Left renal pelvis (tissue), 4 donors: ENCODE data around the gene PPIP5K1. TPM values are rescaled to one million over a fixed set of nuclear protein-coding genes. Genes with fewer than 3 reads are reported as not detected.
"Not testable (repeated sequence)": the region's sequence is repeated elsewhere in the genome, so short reads cannot be mapped to it uniquely, and the experiment has no call there.

Experiments used
- DNase-seq, 4 donors: peaks; one replicate each; pipeline ENCODE4 v3.0.0-alpha.2; 2013; ENCODE audit warnings: low read depth in 4 of 4, low spot score in 3 of 4
- polyA plus RNA-seq, 4 donors: library from polyadenylated mRNA; unstranded; fragments of 120-200 nt; gene quantifications; one replicate each; pipeline ENCODE4 v1.2.1, GENCODE V29; 2013; ENCODE audit not compliant: insufficient read length in 4 of 4

The PPIP5K1 gene
- polyA plus RNA-seq: 10 to 100 TPM; 11.4 to 33.2 (median 22.4) TPM

DNA sequence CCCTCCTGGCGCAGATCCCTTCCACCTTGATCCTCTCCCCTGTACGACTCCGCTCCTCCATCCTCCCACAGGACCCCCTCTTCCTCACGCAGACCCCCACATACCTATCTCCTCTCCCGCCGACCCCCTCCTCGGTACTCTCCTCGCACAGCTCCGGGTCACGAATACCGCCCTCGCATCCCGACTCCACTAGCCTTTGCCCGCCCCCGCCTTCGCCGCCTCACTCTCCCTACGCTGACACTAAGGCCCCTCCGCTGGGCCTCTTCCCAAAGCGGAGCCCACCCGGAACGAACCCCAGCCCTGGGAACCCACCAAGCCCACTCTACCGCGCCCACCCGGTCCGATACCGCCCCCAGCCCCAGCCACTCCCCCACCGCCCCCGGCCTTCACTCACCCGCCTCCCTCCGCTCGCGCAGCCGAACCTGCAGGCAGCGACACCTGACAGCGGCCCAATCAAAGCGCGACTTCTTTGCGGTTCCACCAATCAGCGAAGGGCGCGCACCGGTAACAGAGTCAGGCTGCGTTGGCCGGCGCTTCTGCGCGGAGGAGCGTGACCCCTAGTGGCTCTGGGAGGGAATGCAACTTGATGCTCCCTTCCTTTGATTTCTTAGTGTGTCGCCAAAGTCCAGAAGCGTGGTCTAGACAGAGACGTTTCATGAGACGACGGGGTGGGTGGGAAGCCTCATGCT is at the start of gene PPIP5K1:
Gene PPIP5K1, minus strand, starts transcription at position 431 of the 689 bp plus-strand sequence. CDS start 5,704 bp downstream, outside the sequence.
- not testable (repeated sequence) for DNase-seq

DNA sequence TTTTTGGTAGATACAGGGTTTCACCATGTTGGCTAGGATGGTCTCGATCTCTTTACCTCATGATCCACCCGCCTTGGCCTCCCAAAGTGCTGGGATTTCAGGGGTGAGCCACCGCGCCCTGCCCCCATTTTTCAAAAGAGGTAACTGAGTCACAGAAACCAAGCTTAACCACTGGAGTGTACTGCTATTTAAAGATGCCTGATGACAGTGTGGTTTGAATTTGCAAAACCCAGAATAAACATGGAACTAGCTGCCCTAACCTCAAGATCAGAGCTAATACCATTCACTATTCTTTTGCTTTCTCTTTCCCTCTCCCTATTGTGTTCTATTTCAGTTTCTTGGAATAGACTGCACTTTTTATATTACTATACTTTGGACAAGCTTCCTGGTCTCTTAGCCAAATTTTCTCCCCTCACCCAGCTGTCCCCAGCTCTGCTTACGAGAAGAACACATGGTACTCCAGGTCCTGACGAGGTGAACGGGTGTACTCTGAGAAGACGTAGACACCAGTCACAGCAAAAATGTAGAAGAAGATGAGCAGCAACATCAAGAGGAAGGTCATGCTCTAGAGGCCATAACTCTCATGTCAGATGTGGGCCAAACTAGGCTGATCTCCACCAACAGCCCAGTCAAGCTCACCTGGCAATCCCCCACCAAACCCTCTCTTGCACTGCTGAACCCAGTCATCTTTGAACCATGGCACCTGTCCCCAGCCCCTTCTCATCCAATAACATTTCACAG is 48.6 kb upstream of the PPIP5K1 start:
- not testable (repeated sequence) for DNase-seq

DNA sequence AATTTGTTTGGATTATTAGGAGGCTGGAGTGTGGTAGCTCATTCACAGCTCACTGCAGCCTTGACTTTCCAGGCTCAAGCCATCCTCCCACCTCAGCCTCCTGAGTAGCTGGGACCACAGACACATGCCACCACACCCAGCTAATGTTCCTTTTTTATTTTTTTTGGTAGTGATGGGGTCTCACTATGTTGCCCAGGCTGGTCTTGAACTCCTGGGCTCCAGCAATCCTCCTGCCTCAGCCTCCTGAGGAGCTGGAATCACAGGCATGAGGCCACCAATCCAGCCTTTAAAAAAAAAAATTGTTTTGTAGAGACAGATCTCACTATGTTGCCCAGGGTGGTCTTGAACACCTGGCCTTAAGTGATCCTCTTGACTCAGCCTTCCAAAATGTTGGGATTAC is 36.9 kb upstream of the PPIP5K1 start:
- DNase-seq: not testable (repeated sequence)

DNA sequence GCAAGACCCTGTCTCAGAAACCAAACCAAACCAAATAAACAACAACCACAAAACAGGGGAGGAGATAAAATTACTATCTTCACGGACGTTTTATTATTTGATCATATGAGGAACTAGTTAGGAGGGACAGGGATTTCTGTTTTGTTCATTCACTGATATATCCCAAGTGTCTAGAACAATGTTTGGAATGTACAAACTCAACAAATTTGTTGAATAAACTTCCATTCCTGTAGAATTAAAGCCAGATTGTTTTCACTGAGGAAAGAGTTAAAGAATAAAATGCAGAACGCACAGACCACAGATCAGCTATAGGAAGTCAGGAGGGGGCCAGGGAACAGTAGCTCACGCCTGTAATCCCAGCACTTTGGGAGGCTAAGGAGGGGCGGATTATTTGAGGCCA is 35.1 kb upstream of the PPIP5K1 start:
- DNase-seq: no peak

DNA sequence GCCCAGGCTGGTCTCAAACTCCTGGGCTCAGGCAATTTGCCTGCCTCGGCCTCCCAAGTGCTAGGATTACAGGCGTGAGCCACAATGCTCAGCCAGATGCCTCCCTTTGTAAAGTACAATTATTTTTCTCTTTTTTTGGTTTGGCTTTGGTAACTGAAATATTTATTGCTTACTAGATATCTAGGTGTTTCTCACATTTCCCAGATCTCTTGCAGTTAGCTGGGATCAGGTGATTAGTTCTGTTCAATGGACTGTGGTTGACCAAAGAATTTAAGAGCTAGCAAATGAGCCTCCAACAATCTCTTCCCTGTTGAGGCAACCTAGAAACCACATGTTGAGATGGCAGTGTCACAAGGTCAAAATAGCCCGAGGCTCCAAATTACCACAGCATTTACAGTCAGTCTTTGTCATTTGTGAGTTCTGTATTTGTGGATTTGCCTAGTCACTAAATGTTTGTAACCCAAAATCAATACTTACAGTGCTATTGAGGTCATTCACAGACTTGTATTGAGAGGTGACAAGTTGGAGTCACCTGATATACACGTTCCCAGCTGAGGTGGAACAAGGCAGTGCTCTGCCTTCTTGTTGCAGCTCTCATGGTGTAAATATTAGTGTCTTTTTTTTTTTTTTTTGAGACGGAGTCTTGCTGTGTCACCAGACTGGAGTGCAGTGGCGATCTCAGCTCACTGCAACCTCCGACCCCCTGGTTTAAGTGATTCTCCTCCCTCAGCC is 32.2 kb upstream of the PPIP5K1 start:
- not testable (repeated sequence) for DNase-seq

DNA sequence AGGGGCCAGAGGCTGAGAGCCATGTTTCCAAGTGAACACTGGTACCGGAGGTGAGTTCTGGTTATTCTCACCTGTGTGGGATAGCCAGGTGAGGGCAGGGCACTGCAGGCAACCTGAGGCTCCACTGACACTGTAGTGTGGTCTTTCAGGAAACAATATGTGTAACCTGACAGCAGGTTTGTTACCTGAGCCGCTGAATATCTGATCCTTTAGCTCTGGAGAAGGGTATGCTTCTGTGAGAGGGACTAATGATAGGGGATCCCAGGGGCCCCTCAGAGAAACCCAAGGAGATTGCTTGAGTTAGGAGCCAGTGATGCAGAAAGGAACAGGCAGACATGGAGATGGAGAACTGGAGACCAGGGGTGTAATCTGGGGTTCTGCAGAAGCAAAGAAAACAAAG is 28.7 kb upstream of the PPIP5K1 start, which contains the start of gene STRC:
Gene STRC, minus strand, starts transcription at position 101 of the 400 bp plus-strand sequence. Its CDS starts 78 bp downstream, at position 23.
- not testable (repeated sequence) for DNase-seq

DNA sequence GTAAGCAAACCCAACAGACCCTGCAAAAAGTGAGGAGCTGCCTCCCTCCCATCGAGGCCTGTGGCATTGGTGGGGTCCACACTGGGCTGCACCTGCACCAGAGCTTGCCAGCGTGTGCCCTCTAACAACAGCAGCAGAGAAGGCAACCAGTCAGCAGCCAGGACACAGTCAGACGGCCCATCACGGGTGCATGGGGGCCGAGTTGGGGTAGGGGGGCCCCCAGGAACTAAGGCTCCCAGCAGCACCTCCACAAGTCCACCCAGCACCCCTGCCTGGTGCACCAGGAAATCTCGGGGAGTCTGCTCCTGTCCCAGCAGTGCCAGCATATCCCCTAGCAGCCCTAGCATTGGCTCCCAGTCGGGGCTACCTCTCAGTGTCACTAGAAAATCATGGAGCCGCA is 27.7 kb upstream of the PPIP5K1 start:
- not testable (repeated sequence) for DNase-seq

DNA sequence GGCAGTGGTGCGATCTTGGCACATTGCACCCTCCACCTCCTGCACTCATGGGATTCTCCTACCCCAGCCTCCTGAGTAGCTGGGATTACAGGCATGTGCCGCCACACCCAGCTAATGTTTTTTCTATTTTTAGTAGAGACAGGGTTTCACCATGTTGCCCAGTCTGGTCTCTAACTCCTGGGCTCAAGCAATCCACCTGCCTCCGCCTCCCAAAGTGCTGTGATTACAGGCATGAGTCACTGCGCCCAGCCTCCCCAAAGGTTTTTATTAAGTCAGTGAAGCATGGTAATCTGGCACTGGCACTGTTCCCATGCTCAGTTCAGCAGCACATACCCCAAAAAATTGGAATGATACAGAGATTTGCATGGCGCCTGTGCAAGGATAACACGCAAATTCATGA is 12.2 kb upstream of the PPIP5K1 start:
- DNase-seq: not testable (repeated sequence)

DNA sequence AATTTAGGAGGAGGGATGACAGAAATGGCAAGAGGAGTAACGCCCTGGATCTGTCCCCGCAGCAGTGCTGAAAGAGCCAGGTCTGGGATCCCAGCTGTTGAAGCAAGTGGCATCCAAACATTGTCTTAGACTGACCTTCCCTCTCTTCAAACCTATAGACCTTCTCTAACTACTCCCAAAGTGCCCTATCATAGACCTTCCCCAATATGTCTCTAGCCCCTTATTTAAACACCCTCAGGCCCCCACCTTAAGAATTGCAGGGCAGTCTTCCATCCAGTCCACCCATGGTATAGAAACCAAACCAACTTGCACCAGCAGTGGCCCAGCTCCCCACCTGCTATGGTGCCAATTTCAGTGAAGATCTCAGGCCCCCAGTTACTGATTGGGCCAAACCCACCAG is 10.2 kb upstream of the PPIP5K1 start:
- DNase-seq: not testable (repeated sequence)

DNA sequence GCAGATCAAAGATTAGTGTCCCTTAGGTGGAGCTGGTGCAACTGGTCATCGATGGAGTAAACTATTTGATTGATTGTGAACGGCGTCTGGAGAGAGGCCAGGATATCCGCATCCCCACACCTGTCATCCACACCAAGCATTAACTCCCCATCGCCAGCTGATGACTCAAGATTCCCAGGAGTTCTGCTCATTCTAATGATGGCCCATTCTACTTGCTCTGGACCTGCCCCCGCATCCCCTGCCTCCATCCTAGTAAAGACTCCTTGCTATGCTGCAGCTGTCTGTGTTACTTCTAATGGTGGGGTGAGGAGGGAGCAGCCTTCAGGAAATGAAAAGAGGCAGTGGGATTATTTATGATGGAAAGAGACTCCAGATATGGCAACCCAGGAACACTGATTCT is 9.1 kb upstream of the PPIP5K1 start:
- not testable (repeated sequence) for DNase-seq

DNA sequence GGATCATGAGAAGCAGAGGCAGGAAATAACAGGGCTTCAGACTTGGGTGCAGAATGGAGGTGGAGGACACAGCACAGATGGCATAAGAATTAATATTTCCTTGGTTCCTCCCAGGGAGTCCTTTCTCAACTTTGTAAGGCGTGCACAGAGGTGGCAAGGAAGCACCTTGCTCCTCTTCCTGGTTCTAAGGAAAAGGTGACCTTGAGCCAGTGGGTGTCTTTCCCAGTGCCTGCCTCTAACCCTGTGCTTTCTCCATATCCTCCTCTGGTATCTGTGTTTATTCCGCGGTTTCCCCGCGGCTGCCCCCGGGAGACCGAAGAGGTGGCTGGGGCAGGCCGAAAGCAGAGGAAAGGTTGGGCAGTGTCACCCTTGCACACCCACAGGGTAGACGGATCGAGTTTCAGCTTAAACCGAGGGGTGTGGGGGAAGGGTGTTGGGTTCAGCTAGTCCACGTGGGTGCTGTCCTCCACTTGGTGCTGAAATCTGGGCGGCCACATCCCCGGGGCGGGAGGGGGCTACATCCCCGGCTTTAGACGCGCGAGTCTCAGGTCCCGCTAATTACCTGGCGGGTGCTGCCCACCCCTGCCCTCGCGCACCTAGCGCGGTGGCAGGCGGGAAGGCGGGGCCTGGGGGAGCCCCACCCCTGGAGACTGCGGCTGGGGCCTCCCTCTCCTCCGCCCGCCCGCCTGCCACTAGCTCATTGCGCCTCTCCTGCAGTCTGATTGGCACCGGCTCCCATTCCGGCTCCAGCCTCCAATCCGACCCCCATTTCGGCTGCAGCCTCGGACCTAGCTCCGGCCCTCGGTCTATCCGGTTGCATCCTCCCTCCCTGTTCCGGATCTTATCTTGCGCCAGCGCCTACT is 3.6 kb upstream of the PPIP5K1 start, which contains the start of gene CKMT1B:
Gene CKMT1B, plus strand, starts transcription at position 700 of the 863 bp plus-strand sequence. CDS start 192 bp downstream, outside the sequence.
- not testable (repeated sequence) for DNase-seq

DNA sequence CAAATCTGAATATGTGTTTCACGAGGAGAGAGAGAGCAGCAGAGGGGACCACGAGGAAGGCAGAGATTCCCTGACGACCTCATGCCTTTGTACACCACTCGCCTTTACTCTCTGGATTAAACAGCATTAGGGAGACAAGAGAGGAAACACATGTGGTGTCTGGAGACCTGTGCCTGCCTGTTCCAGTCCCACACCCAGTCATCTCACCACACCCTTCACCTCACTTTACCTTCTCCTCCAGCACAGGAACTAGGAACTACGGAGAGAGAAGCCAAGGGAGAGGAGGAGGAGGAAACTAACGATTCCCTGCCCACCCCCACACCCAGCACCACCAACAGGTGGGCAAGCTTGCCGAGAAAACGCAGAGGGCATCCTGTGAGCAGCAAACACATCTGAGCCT is 2.8 kb upstream of the PPIP5K1 start:
- DNase-seq: not testable (repeated sequence)

DNA sequence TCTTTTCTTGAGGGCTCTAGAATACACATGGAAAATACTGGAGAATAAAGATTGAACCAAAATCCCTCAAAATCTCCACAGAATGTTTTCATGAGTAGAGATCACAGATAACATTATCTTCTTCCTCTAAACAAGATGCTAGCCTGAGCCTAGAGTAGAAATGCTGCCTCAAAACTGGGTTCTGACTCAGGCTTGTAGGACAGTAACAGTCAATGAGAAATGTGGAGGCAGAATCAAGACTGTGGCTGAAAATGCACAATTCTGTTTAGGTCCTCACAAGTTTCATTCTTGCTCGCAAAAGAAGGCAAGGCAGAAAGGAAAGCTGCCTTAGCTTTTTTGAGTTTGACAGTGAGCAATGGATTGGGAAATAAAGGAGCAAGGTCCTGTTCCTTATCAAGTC is 15.4 kb downstream of the PPIP5K1 start:
- DNase-seq: not testable (repeated sequence)

DNA sequence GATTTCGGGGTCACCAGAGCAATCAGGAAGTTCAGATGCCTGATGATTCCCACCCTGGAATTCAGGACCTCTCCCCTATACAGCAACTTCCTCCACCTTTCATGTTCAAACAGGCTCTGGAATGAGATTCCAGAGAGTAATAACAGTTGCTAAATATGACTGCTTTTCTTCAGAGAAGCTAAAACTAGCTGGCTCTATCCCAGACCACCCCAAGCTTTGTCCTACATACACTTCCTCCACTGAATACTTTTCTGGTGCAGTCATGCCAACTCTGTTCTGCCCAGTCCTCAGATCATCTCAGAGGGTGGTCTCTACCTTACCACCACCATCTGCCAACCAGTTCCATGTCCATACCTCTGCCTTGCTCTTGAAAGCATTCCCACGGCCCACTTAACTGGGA is 23.4 kb downstream of the PPIP5K1 start:
- not testable (repeated sequence) for DNase-seq

DNA sequence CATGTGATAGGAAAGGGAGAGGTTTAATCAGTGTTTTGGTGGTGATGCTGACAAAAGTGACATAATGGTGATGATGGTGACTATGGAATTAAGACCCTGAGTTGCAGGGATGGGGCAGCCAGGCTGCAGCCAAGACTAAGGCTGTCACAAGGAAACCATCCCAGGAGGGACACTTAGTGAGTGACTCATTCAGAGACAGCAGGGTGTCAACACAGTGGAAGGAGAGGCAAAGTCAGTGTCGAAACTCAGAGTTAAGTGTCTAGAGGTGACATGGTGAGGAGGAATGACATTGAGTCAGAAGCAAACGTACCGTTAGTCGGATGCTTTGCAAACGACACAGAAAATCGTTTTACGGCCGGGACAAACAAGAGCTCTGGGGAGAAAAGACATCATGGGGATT is 26.2 kb downstream of the PPIP5K1 start:
- not testable (repeated sequence) for DNase-seq

DNA sequence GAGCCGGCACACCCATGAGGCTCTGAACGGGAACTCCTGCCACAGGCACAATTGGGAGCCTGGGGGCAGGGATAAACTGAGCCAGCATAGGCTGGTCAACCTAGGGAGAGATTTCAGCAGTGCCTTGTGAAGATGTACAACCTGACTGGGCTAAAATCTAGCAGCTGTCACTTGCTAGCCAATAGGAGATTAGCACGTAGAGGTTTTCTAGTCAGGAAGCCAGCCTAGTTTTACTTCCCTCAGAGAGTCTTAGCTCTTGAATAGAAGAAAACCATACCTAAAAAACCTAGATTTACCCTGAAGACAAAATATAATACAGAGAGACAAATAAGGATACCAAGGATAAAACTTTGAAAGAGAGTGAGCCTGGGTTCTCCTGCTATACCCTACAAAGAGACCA is 27.3 kb downstream of the PPIP5K1 start:
- DNase-seq: not testable (repeated sequence)

DNA sequence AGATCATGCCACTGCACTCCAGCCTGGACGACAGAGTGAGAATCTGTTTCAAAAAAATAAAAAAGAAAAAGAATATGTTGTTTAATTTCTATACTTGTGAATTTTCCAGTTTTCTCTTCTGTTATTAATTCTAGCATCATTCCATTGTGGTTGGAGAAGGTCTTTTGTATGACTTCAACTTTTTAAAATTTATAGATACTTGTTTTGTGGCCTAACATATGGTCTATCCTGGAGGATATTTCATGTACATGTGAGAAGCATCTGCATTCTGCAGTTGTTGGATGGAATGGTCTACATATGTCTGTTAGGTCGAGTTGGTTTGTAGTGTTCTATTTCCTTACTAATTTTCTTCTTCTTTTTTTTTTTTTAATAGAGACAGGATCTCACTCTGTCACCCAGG is 37.0 kb downstream of the PPIP5K1 start:
- DNase-seq: no peak

DNA sequence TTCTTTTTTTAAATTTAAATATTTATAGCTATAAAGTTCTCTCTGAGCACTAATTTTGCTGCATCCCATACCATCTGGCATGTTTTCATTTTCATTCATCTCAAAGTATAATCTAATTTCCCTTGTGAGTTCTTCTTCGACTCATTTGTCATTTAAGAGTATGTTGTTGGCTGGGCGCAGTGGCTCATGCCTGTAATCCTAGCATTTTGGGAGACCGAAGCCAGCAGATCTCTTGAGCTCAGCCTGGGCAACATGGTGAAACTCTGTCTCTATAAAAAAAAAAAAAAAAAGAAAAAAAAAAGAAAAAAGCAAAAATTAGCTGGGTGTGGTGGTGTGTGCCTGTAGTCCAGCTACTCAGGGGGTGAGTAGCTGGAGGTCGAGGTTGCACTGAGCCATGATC is 37.8 kb downstream of the PPIP5K1 start:
- DNase-seq: no peak

DNA sequence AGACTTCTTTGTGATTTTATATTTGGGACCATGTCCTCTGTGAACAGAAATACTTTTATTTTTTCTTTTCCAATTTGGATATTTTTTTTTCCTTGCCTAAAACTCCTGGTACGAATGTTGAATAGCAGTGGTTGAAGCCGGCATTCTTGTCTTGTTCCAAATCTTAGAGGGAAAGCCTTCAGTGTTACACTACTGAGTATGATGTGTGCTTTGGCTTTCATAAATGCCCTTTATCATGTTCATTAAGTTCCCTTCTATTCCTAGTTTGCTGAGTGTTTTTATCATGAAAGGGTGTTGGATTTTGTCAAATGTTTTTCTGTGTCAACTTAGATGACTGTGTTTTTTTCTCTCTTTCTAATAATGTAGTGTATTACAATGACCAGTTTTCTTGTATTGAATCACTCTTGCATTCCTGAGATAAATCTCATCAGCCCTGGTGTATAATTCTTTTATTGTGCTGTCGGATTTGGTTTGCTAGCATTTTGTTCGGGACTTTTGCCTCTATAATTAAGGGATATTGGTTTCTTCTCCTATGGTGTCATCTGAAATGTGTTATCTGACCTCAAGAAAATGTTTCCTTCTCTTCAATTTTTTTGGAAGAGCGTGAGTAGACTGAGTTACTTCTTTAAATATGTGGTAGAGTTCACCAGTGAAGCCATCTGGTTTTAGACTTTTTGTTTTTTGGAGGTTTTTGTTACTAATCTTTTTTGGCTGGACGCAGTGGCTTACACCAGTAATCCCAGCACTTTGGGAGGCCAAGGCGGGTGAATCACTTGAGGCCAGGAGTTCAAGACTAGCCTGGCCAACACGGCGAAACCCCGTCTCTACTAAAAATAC is 39.3 kb downstream of the PPIP5K1 start:
- DNase-seq: no peak
